Epidermal melanocyte (primary cell): Measurements from ENCODE around the gene FOXP4.

Experiments used
- DNase-seq: peaks from one replicate; pipeline ENCODE4 v3.0.0; 2011; ENCODE audit warnings: low spot score; ENCODE audit not compliant: insufficient read length

The FOXP4 gene

GRCh38 chr6:41624621-41625380 lies 78.6 kb downstream of the FOXP4 start:
- no peak for DNase-seq

- DNase-seq, result no peak
Measured at GRCh38 chr6:41625442-41625841, 79.3 kb downstream of the FOXP4 start.

- DNase-seq, result no peak
Measured at GRCh38 chr6:41626022-41626421, 79.8 kb downstream of the FOXP4 start.

GRCh38 chr6:41626917-41627316 lies 80.7 kb downstream of the FOXP4 start:
- no peak for DNase-seq

- no peak for DNase-seq
Measured at GRCh38 chr6:41629128-41629527, 82.9 kb downstream of the FOXP4 start.

- no peak for DNase-seq
Measured at GRCh38 chr6:41630069-41630468, 83.9 kb downstream of the FOXP4 start.

GRCh38 chr6:41630946-41631345 lies 84.8 kb downstream of the FOXP4 start:
- no peak for DNase-seq

GRCh38 chr6:41633056-41633634 lies 87.0 kb downstream of the FOXP4 start:
- no peak for DNase-seq

- no peak for DNase-seq
Measured at GRCh38 chr6:41634657-41635056, 88.5 kb downstream of the FOXP4 start.

GRCh38 chr6:41635365-41635764 lies 89.2 kb downstream of the FOXP4 start:
- no peak for DNase-seq

GRCh38 chr6:41636833-41637193 lies 90.6 kb downstream of the FOXP4 start:
- no peak for DNase-seq

- DNase-seq, result no peak
Measured at GRCh38 chr6:41637194-41638001, 91.2 kb downstream of the FOXP4 start.

GRCh38 chr6:41638002-41638934 lies 92.1 kb downstream of the FOXP4 start, which contains the start of gene MDFI:
TSS of gene MDFI (plus strand) at chr6:41638468. CDS start at chr6:41638750, 282 bp downstream.
- DNase-seq, result no peak

- no peak for DNase-seq
Measured at GRCh38 chr6:41638935-41639808, 93.0 kb downstream of the FOXP4 start.

- DNase-seq, result no peak
Measured at GRCh38 chr6:41639809-41640371, 93.7 kb downstream of the FOXP4 start.

- no peak for DNase-seq
Measured at GRCh38 chr6:41640426-41640825, 94.2 kb downstream of the FOXP4 start.

GRCh38 chr6:41641352-41641925 lies 95.3 kb downstream of the FOXP4 start:
- DNase-seq, result no peak

- DNase-seq, result no peak
Measured at GRCh38 chr6:41642090-41642959, 96.1 kb downstream of the FOXP4 start.
